B cell (primary cell): Measurements from ENCODE around the gene CRMP1. TPM values are rescaled to one million over a fixed set of nuclear protein-coding genes. Genes with fewer than 3 reads are reported as not detected.

Experiments used
- ATAC-seq: fragments of 200-7000 bp; cut with Tn5 transposase; one replicate; pipeline ENCODE4 v1.10.0; 2021; ENCODE audit warnings: low read depth, mild to moderate bottlenecking, moderate number of reproducible peaks, moderate library complexity
- CTCF ChIA-PET: fragments of 350-600 bp; sonication (Branson Sonifier 250); formaldehyde crosslinking; loops from one replicate; lab custom pipeline; 2021; ENCODE audit warnings: antibody characterized with exemption, inconsistent platforms; lab: Charles Lee
- POLR2A ChIA-PET: fragments of 350-600 bp; sonication (Branson Sonifier 250); formaldehyde crosslinking; loops from one replicate; lab custom pipeline; 2021; ENCODE audit warnings: antibody characterized with exemption; lab: Charles Lee
- DNase-seq: peaks from one replicate; pipeline ENCODE4 v3.0.0; 2013
- H2AFZ ChIP-seq: 2 replicates; pipeline ENCODE4 v1.6.1; 2012; ENCODE audit warnings: mild to moderate bottlenecking, low read depth, low read length; ENCODE audit not compliant: insufficient read depth, poor library complexity, severe bottlenecking
- H3K27ac ChIP-seq, 2 donors: 1 replicate in 1 of 2; 2 replicates in 1 of 2; pipeline ENCODE4 v1.5.1; 2012 to 2013; ENCODE audit warnings: low read length in 2 of 2, mild to moderate bottlenecking in 2 of 2, moderate library complexity in 1 of 2
- H3K27me3 ChIP-seq, 4 experiments: fragments of 200-600 bp in 1 of 4; sonication (generic) in 1 of 4; replicated peaks in 1 of 4; 1 replicate in 2 of 4; 2 replicates in 2 of 4; pipeline versions ENCODE4 v1.6.1 to v1.7.0; 2013 to 2016; ENCODE audit warnings: low read length in 3 of 4, mild to moderate bottlenecking in 2 of 4, mixed read lengths in 1 of 4, moderate library complexity in 1 of 4; ENCODE audit not compliant: insufficient read depth in 4 of 4, control insufficient read depth in 3 of 4; ENCODE audit errors: control extremely low read depth in 1 of 4
- H3K36me3 ChIP-seq, 2 experiments: replicated peaks in 1 of 2; 1 replicate in 1 of 2; 2 replicates in 1 of 2; pipeline versions ENCODE4 v1.6.1 to v1.7.1; 2013; ENCODE audit warnings: low read length in 1 of 2; ENCODE audit not compliant: insufficient read depth in 2 of 2, control insufficient read depth in 1 of 2; ENCODE audit errors: control extremely low read depth in 1 of 2, extremely low read depth in 1 of 2
- H3K4me1 ChIP-seq, 2 donors: fragments of 200-600 bp in 1 of 2; sonication (generic) in 1 of 2; 1 replicate in 1 of 2; 2 replicates in 1 of 2; pipeline versions ENCODE4 v1.5.1 to v1.6.1; 2013 to 2017; ENCODE audit warnings: low read length in 2 of 2; ENCODE audit not compliant: control insufficient read depth in 2 of 2, insufficient read depth in 2 of 2
- H3K4me2 ChIP-seq: replicated peaks from 2 replicates; pipeline ENCODE3; 2012; ENCODE audit warnings: mild to moderate bottlenecking, low read depth, low read length; ENCODE audit not compliant: poor library complexity, severe bottlenecking
- H3K4me3 ChIP-seq, 5 experiments: fragments of 200-600 bp in 1 of 5; sonication (generic) in 1 of 5; 1 replicate in 3 of 5; 2 replicates in 2 of 5; pipeline versions ENCODE4 v1.5.1 to v1.7.0; 2011 to 2016; ENCODE audit warnings: low read length in 4 of 5, mild to moderate bottlenecking in 4 of 5, low read depth in 2 of 5, control low read depth in 1 of 5, moderate library complexity in 1 of 5; ENCODE audit not compliant: insufficient read depth in 1 of 5; ENCODE audit errors: control extremely low read depth in 1 of 5, extremely low read depth in 1 of 5
- H3K79me2 ChIP-seq: fragments of 200-600 bp; sonication (generic); one replicate; pipeline ENCODE4 v1.6.0; 2016; ENCODE audit warnings: low read length; ENCODE audit not compliant: control insufficient read depth, insufficient read depth
- H3K9ac ChIP-seq: fragments of 200-600 bp; sonication (generic); 2 replicates; pipeline ENCODE4 v1.6.1; 2017; ENCODE audit warnings: mild to moderate bottlenecking, low read length, moderate library complexity
- H3K9me3 ChIP-seq, 3 donors: one replicate each; pipeline versions ENCODE4 v1.6.1 to v1.7.1; 2013; ENCODE audit warnings: low read length in 2 of 3; ENCODE audit not compliant: control insufficient read depth in 2 of 3, insufficient read depth in 1 of 3; ENCODE audit errors: control extremely low read depth in 1 of 3
- H4K20me1 ChIP-seq: 2 replicates; pipeline ENCODE4 v1.6.0; 2012; ENCODE audit warnings: mild to moderate bottlenecking, low read length; ENCODE audit not compliant: insufficient read depth, control insufficient read depth, poor library complexity, severe bottlenecking
- H3K27ac Mint-ChIP-seq: one replicate; pipeline ENCODE4 v1.8.0; 2021; ENCODE audit warnings: mixed read lengths
- H3K27me3 Mint-ChIP-seq: one replicate; pipeline ENCODE4 v1.8.0; 2021; ENCODE audit warnings: mixed read lengths
- H3K4me1 Mint-ChIP-seq: one replicate; pipeline ENCODE4 v1.8.0; 2021; ENCODE audit warnings: mixed read lengths
- H3K4me3 Mint-ChIP-seq: one replicate; pipeline ENCODE4 v1.8.0; 2021; ENCODE audit warnings: mixed read lengths
- H3K9me3 Mint-ChIP-seq: one replicate; pipeline ENCODE4 v1.8.0; 2022; ENCODE audit warnings: mixed read lengths; ENCODE audit not compliant: insufficient read depth
- CTCF ChIP-seq: fragments of 200-600 bp; IDR thresholded peaks from one replicate; pipeline ENCODE4 v1.8.0; 2022; ENCODE audit warnings: antibody characterized with exemption, mild to moderate bottlenecking
- EZH2 ChIP-seq: IDR thresholded peaks from 2 replicates; pipeline ENCODE4 v1.6.1; 2012; ENCODE audit warnings: borderline replicate concordance, low read depth, mild to moderate bottlenecking, moderate library complexity, low read length; ENCODE audit not compliant: insufficient read depth, poor library complexity, severe bottlenecking
- WGBS: methylation state at CpG from one replicate; pipeline ENCODE4 v1.1.5; 2013; ENCODE audit warnings: missing lambda C conversion rate; ENCODE audit not compliant: insufficient coverage; 5-methylcytosine and 5-hydroxymethylcytosine counted together
- intact Hi-C: fragments of 100-400 bp; cut with micrococcal nuclease; formaldehyde crosslinking; loops from one replicate; pipeline ENCODE4 v1.10.0; 2022
- polyA plus RNA-seq: library from polyadenylated mRNA; depleted of rRNA; stranded (reverse); fragments of >200 nt; gene quantifications from 2 replicates; pipeline ENCODE4 v1.2.3, GENCODE V29; 2012
- total RNA-seq, 2 donors: library from RNA; stranded (reverse); fragments of 120-200 nt in 1 of 2; gene quantifications; 1 replicate in 1 of 2; 2 replicates in 1 of 2; pipeline versions ENCODE4 v1.2.3 to v1.2.4, GENCODE V29; 2013 to 2022

CRMP1 gene
- total and polyA plus RNA-seq, 2 donors (not counting 1 experiment from before 2014, with no cell fraction given), result 0.13 TPM; not detected in 1

GRCh38 chr4:5930456-5930855, 37.6 kb upstream of the CRMP1 start:
- Mint-ChIP-seq H3K4me1 (peaks cover 6% of the 10 kb centered on the region), H3K4me3 (no peak overlapping the region), H3K27ac (no peak overlapping the region), H3K9me3 (no peaks in the 10 kb centered on the region), H3K27me3 (peaks cover 17% of the 10 kb centered on the region)
- POLR2A ChIA-PET, result no interaction called here
- Histone ChIP-seq H3K27ac (no peak overlapping the region), H3K79me2 (no peaks in the 10 kb centered on the region), H3K4me3 (no peak overlapping the region), H4K20me1 (no peaks in the 10 kb centered on the region), H3K4me2 (no peak overlapping the region), H3K9ac (no peak overlapping the region), H2AFZ (no peak overlapping the region), H3K27me3 (no peaks in the 10 kb centered on the region), H3K36me3 (no peaks in the 10 kb centered on the region), H3K9me3 (peaks cover 0 to 6% (median 0%) of the 10 kb centered on the region in 3 donors), H3K4me1 (no peaks in the 10 kb centered on the region)
- ATAC-seq, result no peak
- CTCF ChIA-PET, result no interaction called here
- whole genome bisulfite sequencing, result 100% methylated on average over 7 of the region's 8 CpGs
- intact Hi-C loops, result no loop called here
- no peak for DNase-seq
- TF ChIP-seq CTCF, result no peak

- H3K27me3 Mint-ChIP-seq, result peaks cover 11% of the 10 kb centered on the region
- TF ChIP-seq CTCF (no peak), EZH2 (no peak)
- Histone ChIP-seq H2AFZ (no peak overlapping the region), H3K36me3 (no peaks in the 10 kb centered on the region), H3K4me2 (no peak overlapping the region), H3K9me3 (peaks cover 0 to 15% (median 0%) of the 10 kb centered on the region in 3 donors), H3K27ac (no peak overlapping the region), H4K20me1 (no peaks in the 10 kb centered on the region), H3K27me3 (no peaks in the 10 kb centered on the region), H3K4me1 (no peaks in the 10 kb centered on the region), H3K4me3 (no peak overlapping the region), H3K79me2 (no peaks in the 10 kb centered on the region), H3K9ac (no peak overlapping the region)
- POLR2A ChIA-PET, result no interaction called here
- CTCF ChIA-PET, result no interaction called here
- ATAC-seq, result no peak
- WGBS, result 84% methylated on average over 6 of the region's 8 CpGs
- peaks cover 6% of the 10 kb centered on the region for H3K4me1 Mint-ChIP-seq
- H3K9me3 Mint-ChIP-seq, result no peaks in the 10 kb centered on the region
- H3K4me3 Mint-ChIP-seq, result no peak overlapping the region
- no peak for DNase-seq
- H3K27ac Mint-ChIP-seq, result no peak overlapping the region
- intact Hi-C loops, result no loop called here
Observed at GRCh38 chr4:5928844-5929420, 36.0 kb upstream of the CRMP1 start.
